ENCODE results near the gene MTARC1. TPM values are rescaled to one million over a fixed set of nuclear protein-coding genes. Genes with fewer than 3 reads are reported as not detected.

MTARC1 gene
- total RNA-seq, 1 donor from 2014 or later: 2.6 TPM

DNA sequence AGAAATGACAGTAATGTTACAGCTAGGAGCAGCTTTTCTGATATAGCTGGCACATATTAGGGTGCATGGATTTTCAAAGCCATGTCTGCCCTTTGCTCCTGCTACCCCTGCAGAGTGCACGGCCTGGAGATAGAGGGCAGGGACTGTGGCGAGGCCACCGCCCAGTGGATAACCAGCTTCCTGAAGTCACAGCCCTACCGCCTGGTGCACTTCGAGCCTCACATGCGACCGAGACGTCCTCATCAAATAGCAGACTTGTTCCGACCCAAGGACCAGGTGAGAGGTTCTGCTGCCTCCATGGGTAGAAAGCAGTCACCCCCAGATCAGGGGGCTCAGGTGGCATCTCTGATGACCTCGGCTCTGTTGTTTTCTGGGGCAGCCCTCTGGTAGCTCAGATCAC, 9.8 kb downstream of the MTARC1 start:
- Mint-ChIP-seq H3K27ac (ENCODE audit: unreplicated experiment) (no peak overlapping the region), H3K9me3 (ENCODE audit: unreplicated experiment) (no peaks in the 10 kb centered on the region), H3K36me3 (ENCODE audit: low read depth, unreplicated experiment) (no peaks in the 10 kb centered on the region), H3K27me3 (ENCODE audit: unreplicated experiment) (peaks cover 3% of the 10 kb centered on the region), H3K4me1 (ENCODE audit: unreplicated experiment) (no peaks in the 10 kb centered on the region), H3K4me3 (ENCODE audit: unreplicated experiment) (no peak overlapping the region)
- DNase-seq (ENCODE audit: low spot score): no peak
- no peak for TF ChIP-seq CTCF (IDR thresholded peaks at IDR 0.05; ENCODE audit: unreplicated experiment)

GRCh38 chr1:220797044-220797443, 10.3 kb downstream of the MTARC1 start:
- no peaks in the 10 kb centered on the region for H3K9me3 Mint-ChIP-seq (ENCODE audit: unreplicated experiment)
- no peaks in the 10 kb centered on the region for H3K4me1 Mint-ChIP-seq (ENCODE audit: unreplicated experiment)
- DNase-seq (ENCODE audit: low spot score): no peak
- H3K27ac Mint-ChIP-seq (ENCODE audit: unreplicated experiment): no peak overlapping the region
- H3K36me3 Mint-ChIP-seq (ENCODE audit: low read depth, unreplicated experiment): no peaks in the 10 kb centered on the region
- H3K27me3 Mint-ChIP-seq (ENCODE audit: unreplicated experiment): peaks cover 3% of the 10 kb centered on the region
- no peak for TF ChIP-seq CTCF (IDR thresholded peaks at IDR 0.05; ENCODE audit: unreplicated experiment)
- H3K4me3 Mint-ChIP-seq (ENCODE audit: unreplicated experiment): no peak overlapping the region

DNA sequence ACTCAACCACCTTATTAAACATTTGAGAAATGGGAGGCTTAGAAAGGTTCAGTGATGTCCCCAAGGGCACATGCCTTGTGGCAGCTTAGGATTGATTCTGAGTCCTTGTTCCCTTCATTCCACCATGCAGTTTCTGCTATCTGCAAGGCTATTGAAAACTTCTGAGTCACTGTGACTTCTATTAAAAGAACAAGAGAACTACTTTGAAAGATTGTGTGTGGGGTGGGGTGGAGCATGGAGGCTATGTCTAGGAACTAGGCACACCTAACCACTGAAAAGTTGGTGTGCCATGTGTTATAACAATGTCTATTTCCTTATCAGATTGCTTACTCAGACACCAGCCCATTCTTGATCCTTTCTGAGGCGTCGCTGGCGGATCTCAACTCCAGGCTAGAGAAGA, 10.8 kb downstream of the MTARC1 start:
- DNase-seq (ENCODE audit: low spot score): no peak
- no peak overlapping the region for H3K4me3 Mint-ChIP-seq (ENCODE audit: unreplicated experiment)
- no peak for TF ChIP-seq CTCF (IDR thresholded peaks at IDR 0.05; ENCODE audit: unreplicated experiment)
- no peaks in the 10 kb centered on the region for H3K36me3 Mint-ChIP-seq (ENCODE audit: low read depth, unreplicated experiment)
- H3K27me3 Mint-ChIP-seq (ENCODE audit: unreplicated experiment): peaks cover 3% of the 10 kb centered on the region
- H3K4me1 Mint-ChIP-seq (ENCODE audit: unreplicated experiment): no peaks in the 10 kb centered on the region
- no peak overlapping the region for H3K27ac Mint-ChIP-seq (ENCODE audit: unreplicated experiment)
- H3K9me3 Mint-ChIP-seq (ENCODE audit: unreplicated experiment): no peaks in the 10 kb centered on the region

GRCh38 chr1:220798338-220798737, 11.6 kb downstream of the MTARC1 start:
- Mint-ChIP-seq H3K4me3 (ENCODE audit: unreplicated experiment) (no peak overlapping the region), H3K36me3 (ENCODE audit: low read depth, unreplicated experiment) (no peaks in the 10 kb centered on the region), H3K27me3 (ENCODE audit: unreplicated experiment) (peaks cover 3% of the 10 kb centered on the region), H3K9me3 (ENCODE audit: unreplicated experiment) (no peaks in the 10 kb centered on the region), H3K4me1 (ENCODE audit: unreplicated experiment) (no peaks in the 10 kb centered on the region), H3K27ac (ENCODE audit: unreplicated experiment) (no peak overlapping the region)
- TF ChIP-seq CTCF (IDR thresholded peaks at IDR 0.05; ENCODE audit: unreplicated experiment): no peak
- no peak for DNase-seq (ENCODE audit: low spot score)

GRCh38 chr1:220800262-220800661, 13.5 kb downstream of the MTARC1 start:
- TF ChIP-seq CTCF (IDR thresholded peaks at IDR 0.05; ENCODE audit: unreplicated experiment): no peak
- no peaks in the 10 kb centered on the region for H3K4me1 Mint-ChIP-seq (ENCODE audit: unreplicated experiment)
- H3K4me3 Mint-ChIP-seq (ENCODE audit: unreplicated experiment): no peak overlapping the region
- no peak overlapping the region for H3K27ac Mint-ChIP-seq (ENCODE audit: unreplicated experiment)
- no peaks in the 10 kb centered on the region for H3K36me3 Mint-ChIP-seq (ENCODE audit: low read depth, unreplicated experiment)
- DNase-seq (ENCODE audit: low spot score): no peak
- no peaks in the 10 kb centered on the region for H3K9me3 Mint-ChIP-seq (ENCODE audit: unreplicated experiment)
- H3K27me3 Mint-ChIP-seq (ENCODE audit: unreplicated experiment): peaks cover 3% of the 10 kb centered on the region
